ENCODE data around the gene PPIF. TPM values are rescaled to one million over a fixed set of nuclear protein-coding genes. Genes with fewer than 3 reads are reported as not detected.

The PPIF gene
- total RNA-seq, result 17.9 and 18.6 TPM in 2 replicates

DNA sequence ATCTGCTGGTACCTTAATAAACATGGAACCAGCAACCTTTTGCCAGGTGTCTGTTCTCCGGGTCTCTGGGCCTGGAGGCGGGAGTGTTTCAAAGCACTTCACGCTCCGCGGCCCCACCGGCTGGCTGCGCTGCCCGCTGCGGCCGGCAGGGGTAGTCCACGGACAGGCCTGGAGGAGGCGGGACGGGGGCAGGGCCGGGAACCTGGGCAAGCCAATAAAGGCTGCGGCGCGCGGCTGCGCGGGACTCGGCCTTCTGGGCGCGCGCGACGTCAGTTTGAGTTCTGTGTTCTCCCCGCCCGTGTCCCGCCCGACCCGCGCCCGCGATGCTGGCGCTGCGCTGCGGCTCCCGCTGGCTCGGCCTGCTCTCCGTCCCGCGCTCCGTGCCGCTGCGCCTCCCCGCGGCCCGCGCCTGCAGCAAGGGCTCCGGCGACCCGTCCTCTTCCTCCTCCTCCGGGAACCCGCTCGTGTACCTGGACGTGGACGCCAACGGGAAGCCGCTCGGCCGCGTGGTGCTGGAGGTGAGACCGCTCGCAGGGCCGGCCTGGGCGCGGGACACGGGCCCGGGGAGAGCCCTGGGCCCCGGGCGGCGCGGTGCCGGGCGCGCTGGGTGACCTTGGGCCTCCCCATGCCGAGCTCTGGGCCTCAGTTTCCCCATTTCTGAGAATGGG lies at the start of gene PPIF:
Gene PPIF, plus strand, starts transcription at position 244 of the 668 bp plus-strand sequence. Its CDS starts 80 bp downstream, at position 324.
- peak; percentile 71 for DNase-seq (ENCODE audit: low read depth, low spot score)

- DNase-seq (ENCODE audit: low read depth, low spot score), result no peak
Measured at GRCh38 chr10:79298403-79299244, 48.6 kb upstream of the PPIF start.

DNA sequence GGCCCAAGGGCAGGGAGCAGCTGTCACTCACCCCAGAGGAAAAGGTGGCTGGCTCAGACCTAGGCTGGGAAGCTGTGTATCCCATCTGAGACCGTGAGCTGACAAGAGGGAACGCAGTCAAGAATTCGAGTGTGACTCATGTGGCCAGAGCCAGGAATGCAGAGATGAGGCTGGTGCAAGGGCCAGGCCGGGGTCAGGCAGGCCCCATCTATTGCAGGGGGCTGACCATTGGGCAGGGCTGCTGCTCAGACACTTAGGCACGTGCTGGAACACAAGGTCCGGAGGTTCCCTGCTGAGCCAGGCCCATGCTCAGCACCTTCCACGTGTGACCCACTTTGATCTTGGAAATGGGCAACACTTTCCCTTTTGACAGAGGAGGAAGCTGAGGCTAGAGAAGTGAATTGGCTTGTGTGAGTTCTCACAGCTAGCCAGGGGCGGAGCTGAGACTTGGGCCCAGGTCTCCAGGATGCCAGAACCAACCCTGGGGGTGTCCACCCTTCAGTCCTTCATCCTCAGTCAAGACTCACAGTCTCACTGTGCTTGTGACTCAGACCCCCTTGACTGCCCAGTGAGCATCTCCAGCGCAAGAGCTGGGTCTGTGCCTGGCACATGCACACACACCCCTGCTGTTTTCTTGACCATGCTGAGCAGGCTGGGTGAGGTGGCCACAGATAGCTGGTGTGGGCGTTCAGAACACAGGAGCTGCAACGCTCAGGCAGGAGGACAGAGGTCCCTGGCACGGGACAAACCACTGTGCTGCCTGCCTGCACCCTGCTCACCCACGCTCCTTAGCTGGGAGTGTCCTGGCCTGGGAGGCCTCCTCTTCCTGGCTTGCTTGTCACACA lies 47.6 kb upstream of the PPIF start:
- no peak for DNase-seq (ENCODE audit: low read depth, low spot score)

- no peak for DNase-seq (ENCODE audit: low read depth, low spot score)
Measured at GRCh38 chr10:79300711-79301110, 46.6 kb upstream of the PPIF start.

DNA sequence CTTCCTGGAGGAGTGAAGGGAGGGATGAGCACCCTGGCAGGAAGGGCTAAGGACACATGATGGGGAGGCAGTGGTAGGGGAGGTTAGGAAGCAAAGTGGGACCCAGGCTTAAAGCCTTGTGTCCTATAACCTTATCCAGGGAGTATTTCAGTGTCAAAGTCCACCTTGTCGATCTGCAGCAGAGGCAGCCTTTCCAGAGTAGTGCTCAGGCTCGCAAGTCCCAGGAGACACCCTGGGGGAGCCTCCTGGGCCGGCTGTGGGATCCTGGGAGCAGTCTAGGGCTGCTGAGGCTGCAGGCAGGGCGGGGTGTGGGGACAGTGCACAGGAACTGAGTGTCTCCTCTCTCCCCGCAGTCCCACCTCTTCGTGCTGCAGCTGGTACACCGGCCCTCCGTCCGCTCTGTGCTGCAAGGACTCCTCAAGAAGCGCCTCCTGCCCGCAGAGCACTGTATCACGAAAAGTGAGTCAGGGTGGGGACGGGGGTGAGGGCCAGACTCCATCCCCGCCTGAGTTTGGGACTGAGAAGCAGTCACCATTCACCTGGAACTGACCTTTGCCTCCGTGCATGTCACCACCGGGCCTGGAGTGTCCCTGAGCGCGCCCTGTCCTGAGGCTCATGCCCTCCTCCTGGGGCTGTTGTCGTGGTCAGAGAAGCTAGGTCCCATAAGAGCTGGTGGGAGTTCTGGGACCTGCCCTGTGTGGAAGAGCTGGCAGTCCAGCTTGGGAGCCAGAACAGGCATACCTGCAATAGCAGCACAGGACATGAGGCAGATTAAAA lies 45.3 kb upstream of the PPIF start:
- no peak for DNase-seq (ENCODE audit: low read depth, low spot score)

GRCh38 chr10:79303631-79304478 lies 43.4 kb upstream of the PPIF start:
- DNase-seq (ENCODE audit: low read depth, low spot score), result no peak

DNA sequence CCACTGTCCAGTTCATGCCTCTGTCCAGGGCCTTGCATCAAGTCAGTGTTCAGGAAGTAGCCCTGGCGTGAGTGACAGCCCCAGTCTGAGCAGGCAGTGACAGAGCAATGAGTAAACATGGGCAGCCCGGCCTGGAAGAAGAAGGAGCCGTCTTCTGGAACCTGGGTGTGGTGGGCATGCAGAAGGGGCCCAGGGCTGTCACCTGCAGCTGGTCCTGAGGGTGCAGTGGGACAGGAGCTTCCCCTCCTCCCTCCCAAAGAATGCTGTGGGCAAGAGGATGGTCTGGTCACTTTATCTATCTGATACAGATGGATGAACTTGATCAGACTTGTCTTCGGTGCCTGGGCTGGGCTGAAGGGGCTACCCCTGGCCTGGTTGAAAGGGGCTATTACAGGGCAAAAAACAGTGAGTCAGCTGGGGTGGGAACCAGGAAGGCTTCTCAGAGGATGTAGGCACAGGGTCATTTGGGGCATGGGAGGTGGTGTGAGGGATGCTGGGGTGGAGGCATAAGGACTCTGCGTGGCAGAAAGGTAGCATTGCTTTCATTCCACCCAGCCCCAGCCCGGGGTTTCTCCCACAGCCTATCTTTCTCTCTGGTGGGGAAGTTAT lies 42.7 kb upstream of the PPIF start:
- DNase-seq (ENCODE audit: low read depth, low spot score), result no peak

DNA sequence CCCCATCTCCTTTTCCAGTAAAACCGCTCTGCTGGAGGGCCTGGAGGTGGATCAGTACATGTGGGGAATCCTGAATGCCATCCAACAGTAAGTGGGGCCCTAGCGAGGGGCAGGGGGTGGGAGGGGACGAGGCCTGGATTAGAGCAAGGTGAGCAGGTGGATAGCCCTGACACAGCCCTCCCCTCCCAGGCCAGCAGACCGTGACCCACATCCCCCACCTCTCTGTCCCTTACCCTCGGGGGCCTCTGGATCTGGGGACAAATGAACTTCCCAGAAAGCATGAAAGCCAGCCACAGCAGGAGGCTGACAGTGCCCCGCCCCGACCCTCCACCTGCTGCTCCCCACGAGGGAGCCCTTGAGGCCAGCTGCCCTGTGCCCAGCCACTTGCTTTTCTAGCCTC lies 41.8 kb upstream of the PPIF start:
- DNase-seq (ENCODE audit: low read depth, low spot score), result no peak

DNA sequence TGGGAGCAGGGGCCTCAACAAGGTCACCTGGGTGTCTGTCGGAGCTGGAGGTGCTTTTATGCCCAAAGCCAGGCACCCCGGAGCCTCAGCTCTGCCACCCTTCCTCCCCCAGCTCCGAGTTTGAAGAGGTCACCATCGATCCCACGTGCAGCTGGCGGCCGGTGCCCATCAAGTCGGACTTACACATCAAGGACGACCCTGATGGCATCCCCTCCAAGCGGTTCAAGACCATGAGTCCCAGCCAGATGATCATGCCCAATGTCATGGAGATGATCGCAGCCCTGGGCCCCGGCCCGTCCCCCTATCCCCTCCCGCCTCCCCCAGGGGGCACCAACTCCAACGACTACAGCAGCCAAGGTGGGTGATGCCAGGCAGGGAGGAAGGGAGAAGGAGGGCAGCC lies 41.3 kb upstream of the PPIF start:
- DNase-seq (ENCODE audit: low read depth, low spot score), result no peak

DNA sequence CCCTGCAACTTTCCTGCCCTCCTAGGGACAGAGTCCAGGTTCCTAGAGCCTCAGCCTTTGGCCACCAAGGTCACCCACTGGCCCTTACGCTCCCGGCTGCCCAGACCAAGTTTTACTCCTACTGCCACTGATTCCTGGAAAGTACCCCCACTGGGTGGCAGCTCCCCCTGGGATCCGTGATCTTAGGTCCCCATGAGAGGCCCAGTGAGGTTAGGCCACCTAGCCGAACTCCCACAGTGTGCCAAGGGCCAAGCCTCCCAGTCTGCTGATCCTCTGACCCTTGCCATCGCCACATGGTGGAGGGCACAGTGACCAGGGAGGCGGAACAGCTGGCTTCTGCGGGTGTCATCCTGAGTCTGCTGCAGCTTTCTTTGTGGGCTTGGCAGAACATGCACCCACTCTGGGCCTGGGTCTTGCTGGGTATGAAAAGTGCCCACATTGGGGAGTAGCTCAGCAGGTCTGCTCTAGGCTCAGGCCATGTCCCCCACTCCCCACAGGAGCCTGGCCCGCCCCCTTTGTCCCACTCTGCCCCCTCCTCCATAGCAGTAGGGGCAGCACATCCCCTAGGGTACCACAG lies 40.5 kb upstream of the PPIF start:
- DNase-seq (ENCODE audit: low read depth, low spot score), result no peak

- no peak for DNase-seq (ENCODE audit: low read depth, low spot score)
Measured at GRCh38 chr10:79308016-79308415, 39.3 kb upstream of the PPIF start.

DNA sequence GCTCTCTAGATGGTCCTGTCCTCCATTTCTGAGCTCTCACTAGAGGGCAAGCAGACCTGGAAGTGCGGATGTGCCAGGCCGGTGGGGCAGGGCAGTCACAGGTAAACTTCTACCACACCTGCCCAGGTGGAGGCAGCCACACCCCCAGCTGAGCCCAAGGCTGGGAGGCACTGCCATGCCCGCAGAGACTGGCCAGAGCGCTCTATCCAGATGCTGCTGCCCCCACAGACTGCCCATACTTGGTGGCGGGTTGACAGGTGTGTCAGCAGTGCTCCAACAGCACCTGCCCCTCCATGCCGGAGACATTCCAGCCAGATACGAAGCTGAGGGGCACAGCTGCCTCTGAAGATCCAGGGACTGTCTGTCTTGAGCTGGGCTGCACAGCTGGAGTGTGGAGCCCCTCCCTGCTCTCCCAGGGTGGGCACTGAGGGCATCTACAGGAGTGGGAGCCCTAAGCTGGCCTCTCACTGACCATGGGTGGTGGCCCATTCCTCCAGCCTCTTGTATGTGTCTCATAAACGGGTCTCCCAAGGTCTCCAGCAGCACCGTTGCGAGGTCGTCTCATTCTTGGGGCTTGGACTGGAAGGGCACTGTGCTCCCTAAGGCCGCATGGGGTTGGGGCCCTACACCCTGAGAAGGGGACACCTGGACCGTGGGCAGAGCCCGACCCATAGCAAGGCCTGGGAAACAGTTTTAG lies 38.2 kb upstream of the PPIF start:
- DNase-seq (ENCODE audit: low read depth, low spot score), result no peak

DNA sequence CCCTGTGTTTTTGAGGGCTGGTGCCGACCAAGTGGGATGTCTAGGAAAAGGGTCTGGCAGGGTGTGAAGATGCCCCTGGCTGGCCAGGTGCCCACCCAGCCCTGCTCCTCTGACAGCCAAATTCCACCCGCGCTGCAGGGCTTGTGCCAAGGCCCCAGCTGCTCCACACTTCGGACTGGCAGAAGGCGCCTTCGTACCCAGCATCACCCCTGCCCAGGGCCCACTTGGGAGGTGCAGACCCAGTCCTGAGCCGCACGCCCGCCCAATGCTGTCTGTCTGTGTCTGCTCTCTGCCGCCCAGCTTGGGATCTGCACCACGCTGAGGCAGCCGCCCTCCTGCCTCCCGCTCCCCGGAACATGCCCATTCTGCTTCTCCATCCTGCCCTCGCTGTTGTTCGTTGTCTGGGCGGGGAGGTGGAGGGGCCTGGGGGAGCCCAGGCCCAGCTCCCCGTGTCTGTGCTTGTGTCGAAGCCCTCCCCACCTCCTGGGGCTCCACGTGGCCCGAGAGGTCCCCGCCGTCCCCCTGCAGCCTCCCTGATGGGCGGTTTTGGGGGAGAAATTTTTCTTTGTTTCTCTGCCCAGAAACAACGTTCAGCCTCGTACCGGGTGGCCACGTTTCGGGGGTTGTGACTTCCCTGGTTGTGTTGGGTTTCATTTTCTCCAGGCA lies 36.9 kb upstream of the PPIF start:
- no peak for DNase-seq (ENCODE audit: low read depth, low spot score)

DNA sequence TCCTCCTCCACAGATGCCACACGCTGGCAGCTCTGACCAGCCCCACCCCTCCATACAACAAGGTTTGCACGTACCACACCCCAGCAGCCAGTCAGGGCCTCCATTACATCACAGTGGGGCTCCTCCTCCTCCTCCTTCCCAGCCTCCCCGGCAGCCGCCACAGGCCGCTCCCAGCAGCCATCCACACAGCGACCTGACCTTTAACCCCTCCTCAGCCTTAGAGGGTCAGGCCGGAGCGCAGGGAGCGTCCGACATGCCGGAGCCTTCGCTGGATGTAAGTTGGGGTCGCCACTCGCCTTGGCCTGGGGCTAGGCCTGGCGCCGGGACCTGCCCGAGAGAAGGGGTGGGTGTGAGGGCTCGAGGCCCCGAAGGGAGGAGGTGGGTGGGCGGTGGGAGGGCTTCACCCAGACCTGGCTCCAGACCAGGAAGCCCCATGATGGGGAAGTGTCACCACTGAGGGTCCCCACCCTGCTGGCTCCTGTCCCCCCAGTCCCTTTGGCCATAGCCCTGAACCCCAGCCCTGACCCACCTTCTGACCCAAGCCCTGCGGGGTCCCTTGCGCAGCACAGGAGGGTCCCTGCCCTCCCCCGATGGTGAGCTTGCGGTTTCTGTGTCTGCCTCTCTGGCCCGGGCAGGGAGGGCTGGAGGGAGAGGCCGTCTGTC lies 36.2 kb upstream of the PPIF start:
- no peak for DNase-seq (ENCODE audit: low read depth, low spot score)

- no peak for DNase-seq (ENCODE audit: low read depth, low spot score)
Measured at GRCh38 chr10:79311581-79312407, 35.5 kb upstream of the PPIF start.

DNA sequence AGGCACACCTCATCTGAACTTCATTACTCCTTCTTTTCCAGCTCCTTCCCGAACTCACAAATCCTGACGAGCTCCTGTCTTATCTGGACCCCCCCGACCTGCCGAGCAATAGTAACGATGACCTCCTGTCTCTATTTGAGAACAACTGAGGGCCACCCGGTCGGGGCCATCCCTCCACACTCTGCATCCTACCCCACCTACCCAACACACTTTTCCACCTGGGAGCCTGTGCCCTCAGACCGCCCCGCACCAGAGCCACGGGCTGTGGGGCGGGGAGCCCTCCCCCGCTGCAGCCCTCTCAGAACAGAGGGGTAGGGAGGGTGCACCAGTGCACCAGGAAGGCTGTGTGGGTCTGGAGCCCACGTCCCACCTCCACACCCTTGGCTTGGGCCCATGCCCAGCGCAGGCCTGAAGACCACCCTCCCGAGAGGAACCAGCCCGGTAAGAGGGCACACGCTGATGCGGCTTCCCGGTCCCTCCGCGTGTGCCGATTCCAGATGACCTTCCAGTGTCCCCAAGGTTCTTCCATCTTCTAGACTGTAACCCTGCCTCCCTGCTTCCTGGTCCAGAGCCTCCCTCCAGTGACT lies 34.6 kb upstream of the PPIF start:
- no peak for DNase-seq (ENCODE audit: low read depth, low spot score)

Data from pulmonary artery endothelial cell (primary cell).